Endothelial cell of umbilical vein (primary cell): ENCODE measurements around the gene CLOCK. TPM values are rescaled to one million over a fixed set of nuclear protein-coding genes. Genes with fewer than 3 reads are reported as not detected.

Experiments
- BruUV-seq: library from RNA; stranded (reverse); fragments of 400-500 nt; replicated peaks from 2 replicates; lab custom pipeline; 2021; lab: Mats Ljungman, UMichigan
- CTCF ChIA-PET: fragments of 300-600, 350-600 bp; sonication (Branson Sonifier 250); formaldehyde crosslinking; loops from one replicate; lab custom pipeline; 2021; ENCODE audit warnings: antibody characterized with exemption, inconsistent platforms; lab: Charles Lee
- POLR2A ChIA-PET: fragments of 300-600, 350-600 bp; sonication (Branson Sonifier 250); formaldehyde crosslinking; loops from one replicate; lab custom pipeline; 2021; ENCODE audit warnings: antibody characterized with exemption, inconsistent platforms; lab: Charles Lee
- DNase-seq: peaks from one replicate; pipeline ENCODE4 v3.0.0-alpha.2; 2011; ENCODE audit warnings: low read depth, low spot score
- FAIRE-seq: peaks from 2 replicates; lab custom pipeline; 2011; peaks lifted over from hg19 to GRCh38; lab: Jason Lieb, UNC
- H2AFZ ChIP-seq: 2 replicates; pipeline ENCODE4 v1.6.0; 2012; ENCODE audit warnings: low read depth, low read length, control low read depth, inconsistent platforms
- H3K27ac ChIP-seq: 2 replicates; pipeline ENCODE4 v1.5.1; 2011; ENCODE audit warnings: low read depth, mild to moderate bottlenecking, control low read depth, low read length, moderate library complexity; ENCODE audit not compliant: insufficient read depth
- H3K27me3 ChIP-seq, 2 experiments: 2 replicates each; pipeline versions ENCODE4 v1.6.0 to v1.6.1; 2011; ENCODE audit warnings: low read length in 2 of 2, mixed read lengths in 1 of 2; ENCODE audit not compliant: control insufficient read depth in 2 of 2, insufficient read depth in 2 of 2
- H3K36me3 ChIP-seq, 2 experiments: 2 replicates in 1 of 2; 3 replicates in 1 of 2; pipeline ENCODE4 v1.5.1; 2011; ENCODE audit warnings: low read length in 2 of 2, mild to moderate bottlenecking in 1 of 2, moderate library complexity in 1 of 2; ENCODE audit not compliant: control insufficient read depth in 2 of 2, insufficient read depth in 2 of 2; ENCODE audit errors: extremely low read depth in 1 of 2
- H3K4me1 ChIP-seq: 3 replicates; pipeline ENCODE4 v1.5.1; 2011; ENCODE audit warnings: mild to moderate bottlenecking, low read length; ENCODE audit not compliant: control insufficient read depth, insufficient read depth; ENCODE audit errors: extremely low read depth
- H3K4me2 ChIP-seq: 2 replicates; pipeline ENCODE4 v1.6.1; 2011; ENCODE audit warnings: low read length, control low read depth, mixed read lengths; ENCODE audit not compliant: insufficient read depth
- H3K4me3 ChIP-seq, 3 experiments: fragments of 200-600 bp in 1 of 3; sonication (generic), shearing (Covaris generic) in 1 of 3; replicated peaks in 1 of 3; 2 replicates each; pipeline ENCODE4 v1.5.1; 2011 to 2016; ENCODE audit warnings: control low read depth in 3 of 3, low read length in 3 of 3, mild to moderate bottlenecking in 2 of 3, inconsistent platforms in 1 of 3, low read depth in 1 of 3, moderate library complexity in 1 of 3; ENCODE audit not compliant: insufficient read depth in 1 of 3
- H3K79me2 ChIP-seq: 2 replicates; pipeline ENCODE4 v1.6.0; 2012; ENCODE audit warnings: low read length, inconsistent platforms; ENCODE audit not compliant: control insufficient read depth, insufficient read depth
- H3K9ac ChIP-seq: replicated peaks from 2 replicates; pipeline ENCODE3; 2011; ENCODE audit warnings: low read length, control low read depth; ENCODE audit not compliant: insufficient read depth; ENCODE audit errors: extremely low read depth
- H3K9me1 ChIP-seq: replicated peaks from 3 replicates; pipeline ENCODE4 v1.6.0; 2011; ENCODE audit warnings: mild to moderate bottlenecking, low read length; ENCODE audit not compliant: control insufficient read depth, insufficient read depth; ENCODE audit errors: extremely low read depth
- H3K9me3 ChIP-seq: replicated peaks from 2 replicates; pipeline ENCODE4 v1.5.1; 2012; ENCODE audit warnings: low read length, inconsistent platforms; ENCODE audit not compliant: control insufficient read depth, insufficient read depth
- H4K20me1 ChIP-seq: replicated peaks from 2 replicates; pipeline ENCODE3; 2011; ENCODE audit warnings: mild to moderate bottlenecking, low read length; ENCODE audit not compliant: control insufficient read depth, insufficient read depth; ENCODE audit errors: extremely low read depth
- EZH2 ChIP-seq: IDR thresholded peaks from 2 replicates; pipeline ENCODE4 v1.6.1; 2012; ENCODE audit warnings: borderline replicate concordance, low read depth, mild to moderate bottlenecking, moderate library complexity, low read length, inconsistent platforms; ENCODE audit not compliant: severe bottlenecking
- FOS ChIP-seq: IDR thresholded peaks from 2 replicates; pipeline ENCODE4 v1.6.1; 2011; ENCODE audit warnings: mild to moderate bottlenecking, low read length, moderate library complexity, borderline replicate concordance; ENCODE audit not compliant: insufficient read depth
- GATA2 ChIP-seq: IDR thresholded peaks from 2 replicates; pipeline ENCODE4 v1.7.0; 2011; ENCODE audit warnings: low read depth, mild to moderate bottlenecking, moderate library complexity, mixed read lengths, low read length; ENCODE audit not compliant: insufficient read length, insufficient read depth
- JUN ChIP-seq: IDR thresholded peaks from 2 replicates; pipeline ENCODE4 v1.6.1; 2011; ENCODE audit warnings: borderline replicate concordance, low read depth; ENCODE audit not compliant: insufficient read length, insufficient read depth
- MYC ChIP-seq: IDR thresholded peaks from one replicate; pipeline ENCODE4 v1.6.1; 2011; ENCODE audit warnings: mild to moderate bottlenecking, low read depth, low read length
- POLR2A ChIP-seq: IDR thresholded peaks from 2 replicates; pipeline ENCODE4 v1.6.1; 2012; ENCODE audit warnings: low read depth, mild to moderate bottlenecking, control low read depth, low read length
- POLR2AphosphoS5 ChIP-seq: IDR thresholded peaks from 2 replicates; pipeline ENCODE4 v1.6.1; 2012; ENCODE audit warnings: low read depth, mild to moderate bottlenecking, control low read depth, low read length, moderate library complexity; ENCODE audit not compliant: insufficient read depth
- dilution Hi-C: fragments of 300-500 bp; cut with MboI; formaldehyde crosslinking; loops from one replicate; pipeline ENCODE4 v1.15.0; 2019; ENCODE audit warnings: low sequenced_read_pairs; ENCODE audit not compliant: extremely low pct_ligation_motif_present
- intact Hi-C: fragments of 100-400 bp; cut with micrococcal nuclease; formaldehyde crosslinking; loops from one replicate; pipeline ENCODE4 v1.10.0; 2022
- polyA plus RNA-seq, 4 experiments: library from polyadenylated mRNA; depleted of rRNA in 3 of 4; stranded (reverse) in 3 of 4; unstranded in 1 of 4; fragments of >200 nt; gene quantifications; 2 replicates each; pipeline versions ENCODE4 v1.2.1 to v1.2.3, GENCODE V29; 2011 to 2012; ENCODE audit warnings: missing spikeins in 1 of 4
- total RNA-seq: library from RNA; stranded (reverse); gene quantifications from 2 replicates; pipeline ENCODE4 v1.2.3, GENCODE V29; 2021
- TF ChIP-seq, protein P1 (sequence below): IDR thresholded peaks from 2 replicates; pipeline ENCODE4 v1.6.1; 2011; ENCODE audit not compliant: insufficient read depth, insufficient read length
- TF ChIP-seq, protein P2 (sequence below), 2 donors: IDR thresholded peaks; 1 replicate in 1 of 2; 2 replicates in 1 of 2; pipeline ENCODE4 v1.5.1; 2011; ENCODE audit warnings: low read length in 2 of 2, mild to moderate bottlenecking in 2 of 2, moderate library complexity in 2 of 2, control low read depth in 1 of 2, inconsistent platforms in 1 of 2, low read depth in 1 of 2; ENCODE audit not compliant: insufficient read depth in 1 of 2; ENCODE audit errors: extremely low read depth in 1 of 2

Gene CLOCK
- total and polyA plus RNA-seq, 2 donors (not counting 3 experiments of a cell fraction or from before 2014, with no cell fraction given), result 7.5 to 23.8 TPM

DNA sequence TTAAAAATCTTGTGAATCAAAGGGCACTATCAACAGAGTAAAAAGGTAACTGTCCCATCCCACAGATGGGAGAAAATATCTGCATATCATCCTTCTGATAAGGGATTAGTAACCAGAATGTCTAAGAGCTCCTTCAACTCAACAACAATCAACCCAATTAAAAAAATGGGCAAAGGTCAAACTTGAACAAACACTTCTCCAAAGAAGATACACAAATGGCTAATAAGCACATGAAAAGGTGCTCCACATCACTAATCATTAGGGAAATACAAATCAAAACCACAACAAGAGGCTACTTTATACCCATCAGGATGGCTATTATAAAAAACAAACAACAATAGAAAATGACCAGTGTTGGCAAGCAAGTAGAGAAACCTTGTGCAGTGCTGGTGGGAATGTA, 107.7 kb downstream of the CLOCK start:
- Histone ChIP-seq H3K9me1 (no peaks in the 10 kb centered on the region), H4K20me1 (no peaks in the 10 kb centered on the region), H3K36me3 (peaks cover 2 to 8% of the 10 kb centered on the region in 2 experiments), H3K27ac (no peak overlapping the region), H3K4me1 (peaks cover 10% of the 10 kb centered on the region), H3K9me3 (no peaks in the 10 kb centered on the region), H3K4me2 (no peak overlapping the region), H3K4me3 (no peak overlapping the region), H3K9ac (no peak overlapping the region), H3K27me3 (no peaks in the 10 kb centered on the region), H2AFZ (no peak overlapping the region), H3K79me2 (no peaks in the 10 kb centered on the region)
- TF ChIP-seq, protein P1, sequence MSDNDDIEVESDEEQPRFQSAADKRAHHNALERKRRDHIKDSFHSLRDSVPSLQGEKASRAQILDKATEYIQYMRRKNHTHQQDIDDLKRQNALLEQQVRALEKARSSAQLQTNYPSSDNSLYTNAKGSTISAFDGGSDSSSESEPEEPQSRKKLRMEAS, result no peak
- TF ChIP-seq FOS (no peak), GATA2 (no peak), JUN (no peak), POLR2AphosphoS5 (no peak), EZH2 (no peak), POLR2A (no peak), MYC (no peak)
- TF ChIP-seq, protein P2, sequence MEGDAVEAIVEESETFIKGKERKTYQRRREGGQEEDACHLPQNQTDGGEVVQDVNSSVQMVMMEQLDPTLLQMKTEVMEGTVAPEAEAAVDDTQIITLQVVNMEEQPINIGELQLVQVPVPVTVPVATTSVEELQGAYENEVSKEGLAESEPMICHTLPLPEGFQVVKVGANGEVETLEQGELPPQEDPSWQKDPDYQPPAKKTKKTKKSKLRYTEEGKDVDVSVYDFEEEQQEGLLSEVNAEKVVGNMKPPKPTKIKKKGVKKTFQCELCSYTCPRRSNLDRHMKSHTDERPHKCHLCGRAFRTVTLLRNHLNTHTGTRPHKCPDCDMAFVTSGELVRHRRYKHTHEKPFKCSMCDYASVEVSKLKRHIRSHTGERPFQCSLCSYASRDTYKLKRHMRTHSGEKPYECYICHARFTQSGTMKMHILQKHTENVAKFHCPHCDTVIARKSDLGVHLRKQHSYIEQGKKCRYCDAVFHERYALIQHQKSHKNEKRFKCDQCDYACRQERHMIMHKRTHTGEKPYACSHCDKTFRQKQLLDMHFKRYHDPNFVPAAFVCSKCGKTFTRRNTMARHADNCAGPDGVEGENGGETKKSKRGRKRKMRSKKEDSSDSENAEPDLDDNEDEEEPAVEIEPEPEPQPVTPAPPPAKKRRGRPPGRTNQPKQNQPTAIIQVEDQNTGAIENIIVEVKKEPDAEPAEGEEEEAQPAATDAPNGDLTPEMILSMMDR (IDR thresholded peaks at IDR 0.05; ENCODE audit: extremely low read depth in 1 of 2, insufficient read depth in 1 of 2, low read depth in 1 of 2, low read length in 2 of 2), result no peak
- dilution Hi-C loops, result no loop called here
- no peak for DNase-seq
- intact Hi-C loops, result loop anchor here (10.0 kb wide), 1 partner anchor 464 kb away; no protein-coding TSS in a partner anchor
- no peak for FAIRE-seq
- CTCF ChIA-PET, result interaction anchor here (1.0 kb wide), 1 partner anchor 28 kb away, joined by 3 read pairs; no protein-coding TSS in a partner anchor
- POLR2A ChIA-PET, result no interaction called here
- no TSS peak for BruUV-seq
